Caco-2 (cell line): ENCODE measurements around the gene RUNX1. TPM values are rescaled to one million over a fixed set of nuclear protein-coding genes. Genes with fewer than 3 reads are reported as not detected.

ENCODE experiments used
- BruUV-seq: library from RNA; stranded (reverse); fragments of 400-500 nt; replicated peaks from 2 replicates; lab custom pipeline; 2021; lab: Mats Ljungman, UMichigan
- CTCF ChIA-PET: fragments of 300-600 bp; sonication (Branson Sonifier 250); formaldehyde crosslinking; loops from one replicate; lab custom pipeline; 2022; ENCODE audit warnings: antibody characterized with exemption; lab: Charles Lee
- POLR2A ChIA-PET: fragments of 300-600 bp; sonication (Branson Sonifier 250); formaldehyde crosslinking; loops from one replicate; lab custom pipeline; 2022; ENCODE audit warnings: antibody characterized with exemption; lab: Charles Lee
- DNase-seq, 2 experiments: peaks; one replicate each; pipeline versions ENCODE4 v3.0.0 to v3.0.0-alpha.2; 2020 to 2022
- H3K27me3 ChIP-seq: replicated peaks from 2 replicates; pipeline ENCODE4 v1.6.0; 2011; ENCODE audit warnings: low read length; ENCODE audit not compliant: control insufficient read depth, insufficient read depth
- H3K36me3 ChIP-seq: 2 replicates; pipeline ENCODE4 v1.5.1; 2011; ENCODE audit warnings: low read length; ENCODE audit not compliant: control insufficient read depth, insufficient read depth
- H3K4me1 ChIP-seq: fragments of 250-450 bp; sonication (Bioruptor Pico); 2 replicates; pipeline ENCODE4 v1.5.1; 2020; ENCODE audit warnings: mild to moderate bottlenecking
- H3K4me3 ChIP-seq: 2 replicates; pipeline ENCODE4 v1.5.1; 2011; ENCODE audit warnings: low read depth, mild to moderate bottlenecking, control low read depth, low read length
- H3K9me3 ChIP-seq: fragments of 250-450 bp; sonication (Bioruptor Pico); 2 replicates; pipeline ENCODE4 v1.5.1; 2020; ENCODE audit warnings: mild to moderate bottlenecking, moderate library complexity
- H3K27ac Mint-ChIP-seq: one replicate; pipeline ENCODE4 v1.8.0; 2022; ENCODE audit warnings: mixed read lengths; ENCODE audit not compliant: unreplicated experiment
- H3K27me3 Mint-ChIP-seq: one replicate; pipeline ENCODE4 v1.8.0; 2022; ENCODE audit warnings: mixed read lengths; ENCODE audit not compliant: insufficient read depth, unreplicated experiment
- H3K36me3 Mint-ChIP-seq: one replicate; pipeline ENCODE4 v1.8.0; 2022; ENCODE audit warnings: mild to moderate bottlenecking, mixed read lengths; ENCODE audit not compliant: insufficient read depth, unreplicated experiment
- H3K4me1 Mint-ChIP-seq: one replicate; pipeline ENCODE4 v1.8.0; 2022; ENCODE audit warnings: low read depth, mixed read lengths; ENCODE audit not compliant: unreplicated experiment
- H3K4me3 Mint-ChIP-seq: one replicate; pipeline ENCODE4 v1.8.0; 2022; ENCODE audit warnings: mild to moderate bottlenecking, moderate library complexity, mixed read lengths; ENCODE audit not compliant: unreplicated experiment
- H3K9me3 Mint-ChIP-seq: one replicate; pipeline ENCODE4 v1.8.0; 2022; ENCODE audit warnings: mixed read lengths; ENCODE audit not compliant: unreplicated experiment
- intact Hi-C: fragments of 100-400 bp; cut with micrococcal nuclease; formaldehyde crosslinking; loops from one replicate; pipeline ENCODE4 v1.10.0; 2022; ENCODE audit not compliant: unreplicated experiment
- total RNA-seq: library from RNA; stranded (reverse); gene quantifications from 2 replicates; pipeline ENCODE4 v1.2.3, GENCODE V29; 2022
- TF ChIP-seq, protein P1 (sequence below), 2 experiments: fragments of 200-600 bp in 1 of 2; IDR thresholded peaks; 1 replicate in 1 of 2; 2 replicates in 1 of 2; pipeline versions ENCODE4 v1.5.1 to v1.8.0; 2011 to 2022; ENCODE audit warnings: antibody characterized with exemption in 1 of 2, control low read depth in 1 of 2, inconsistent platforms in 1 of 2, low read depth in 1 of 2, low read length in 1 of 2, mild to moderate bottlenecking in 1 of 2, moderate library complexity in 1 of 2; ENCODE audit not compliant: insufficient read depth in 1 of 2, severe bottlenecking in 1 of 2, unreplicated experiment in 1 of 2

RUNX1 gene
- total RNA-seq, 1 experiment from 2014 or later, result 11.7 TPM

DNA sequence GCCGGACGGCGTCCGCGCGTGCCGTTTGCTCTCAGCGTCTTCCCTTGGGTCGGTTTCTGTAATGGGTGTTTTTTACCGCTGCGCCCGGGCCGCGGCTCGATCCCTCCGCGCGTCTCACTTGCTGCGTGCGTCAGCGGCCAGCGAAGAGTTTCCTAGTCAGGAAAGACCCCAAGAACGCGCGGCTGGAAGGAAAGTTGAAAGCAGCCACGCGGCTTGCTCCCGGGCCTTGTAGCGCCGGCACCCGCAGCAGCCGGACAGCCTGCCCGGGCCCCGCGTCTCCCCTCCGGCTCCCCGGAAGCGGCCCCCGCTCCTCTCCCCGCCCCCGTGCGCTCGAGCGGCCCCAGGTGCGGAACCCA lies 159.8 kb downstream of the RUNX1 start:
- H3K4me1 Mint-ChIP-seq, result no peaks in the 10 kb centered on the region
- no peaks in the 10 kb centered on the region for H3K27me3 Mint-ChIP-seq
- ChIA-PET POLR2A (interaction anchor here (0.6 to 1.6 kb wide), 2 partner anchors 343 to 511 kb away, joined by 6 read pairs; no protein-coding TSS in a partner anchor), CTCF (interaction anchor here (0.6 to 5.2 kb wide), 4 partner anchors 130 to 511 kb away, joined by 3 to 47 read pairs (median 14); no protein-coding TSS in a partner anchor)
- H3K36me3 ChIP-seq, result no peaks in the 10 kb centered on the region
- no peaks in the 10 kb centered on the region for H3K9me3 ChIP-seq
- TF ChIP-seq, protein P1, sequence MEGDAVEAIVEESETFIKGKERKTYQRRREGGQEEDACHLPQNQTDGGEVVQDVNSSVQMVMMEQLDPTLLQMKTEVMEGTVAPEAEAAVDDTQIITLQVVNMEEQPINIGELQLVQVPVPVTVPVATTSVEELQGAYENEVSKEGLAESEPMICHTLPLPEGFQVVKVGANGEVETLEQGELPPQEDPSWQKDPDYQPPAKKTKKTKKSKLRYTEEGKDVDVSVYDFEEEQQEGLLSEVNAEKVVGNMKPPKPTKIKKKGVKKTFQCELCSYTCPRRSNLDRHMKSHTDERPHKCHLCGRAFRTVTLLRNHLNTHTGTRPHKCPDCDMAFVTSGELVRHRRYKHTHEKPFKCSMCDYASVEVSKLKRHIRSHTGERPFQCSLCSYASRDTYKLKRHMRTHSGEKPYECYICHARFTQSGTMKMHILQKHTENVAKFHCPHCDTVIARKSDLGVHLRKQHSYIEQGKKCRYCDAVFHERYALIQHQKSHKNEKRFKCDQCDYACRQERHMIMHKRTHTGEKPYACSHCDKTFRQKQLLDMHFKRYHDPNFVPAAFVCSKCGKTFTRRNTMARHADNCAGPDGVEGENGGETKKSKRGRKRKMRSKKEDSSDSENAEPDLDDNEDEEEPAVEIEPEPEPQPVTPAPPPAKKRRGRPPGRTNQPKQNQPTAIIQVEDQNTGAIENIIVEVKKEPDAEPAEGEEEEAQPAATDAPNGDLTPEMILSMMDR (IDR thresholded peaks at IDR 0.05; ENCODE audit: insufficient read depth in 1 of 2, low read depth in 1 of 2, low read length in 1 of 2, severe bottlenecking in 1 of 2, unreplicated experiment in 1 of 2), result no peak
- no peaks in the 10 kb centered on the region for H3K9me3 Mint-ChIP-seq
- H3K27me3 ChIP-seq, result peaks cover 2% of the 10 kb centered on the region; the same call in 1 of the 2 replicates
- H3K4me3 ChIP-seq, result peak overlapping the region; percentile 78
- H3K27ac Mint-ChIP-seq, result peak overlapping the region; percentile 56
- peak overlapping the region; percentile 93 for H3K4me3 Mint-ChIP-seq
- DNase-seq, result peak in 1 of 2 experiments; percentile 39
- H3K36me3 Mint-ChIP-seq, result peaks cover 17% of the 10 kb centered on the region
- intact Hi-C loops, result loop anchor here (10.0 kb wide), 1 partner anchor 326 kb away; no protein-coding TSS in a partner anchor
- BruUV-seq, result TSS peak; percentile 23
- H3K4me1 ChIP-seq, result no peaks in the 10 kb centered on the region

DNA sequence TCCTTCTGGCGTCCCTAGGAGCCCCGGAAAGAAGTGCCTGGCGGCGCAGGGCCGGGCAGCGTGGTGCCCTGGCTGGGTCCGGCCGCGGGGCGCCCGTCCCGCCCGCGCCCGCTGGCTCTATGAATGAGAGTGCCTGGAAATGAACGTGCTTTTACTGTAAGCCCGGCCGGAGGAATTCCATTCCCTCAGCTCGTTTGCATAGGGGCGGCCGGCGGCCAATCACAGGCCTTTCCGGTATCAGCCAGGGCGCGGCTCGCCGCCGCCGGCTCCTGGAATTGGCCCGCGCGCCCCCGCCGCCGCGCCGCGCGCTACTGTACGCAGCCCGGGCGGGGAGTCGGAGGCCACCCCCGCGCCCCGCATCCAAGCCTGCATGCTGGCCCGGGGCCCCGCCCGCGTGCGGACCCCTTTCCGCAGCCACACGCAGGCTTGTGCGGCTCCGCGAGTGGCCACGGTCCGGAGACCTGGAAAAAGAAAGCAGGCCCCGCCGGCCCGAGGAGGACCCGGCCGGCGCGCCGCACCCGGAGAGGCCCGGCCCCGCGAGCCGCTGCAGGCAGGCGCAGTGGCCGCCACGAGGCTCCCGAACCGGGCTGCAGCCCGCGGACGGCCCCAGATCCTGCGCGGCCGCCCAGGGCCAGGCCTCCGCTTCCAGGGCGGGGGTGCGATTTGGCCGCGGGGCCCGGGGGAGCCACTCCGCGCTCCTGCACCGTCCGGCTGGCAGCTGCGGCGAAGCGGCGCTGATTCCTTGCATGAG lies 160.4 kb downstream of the RUNX1 start:
- no TSS peak for BruUV-seq
- Mint-ChIP-seq H3K9me3 (no peaks in the 10 kb centered on the region), H3K4me1 (no peaks in the 10 kb centered on the region), H3K27ac (peak overlapping the region; percentile 83), H3K36me3 (peaks cover 17% of the 10 kb centered on the region), H3K27me3 (no peaks in the 10 kb centered on the region), H3K4me3 (peak overlapping the region; percentile 93)
- H3K27me3 ChIP-seq, result peaks cover 2% of the 10 kb centered on the region; the same call in 1 of the 2 replicates
- peak overlapping the region; percentile 78 for H3K4me3 ChIP-seq
- no peaks in the 10 kb centered on the region for H3K9me3 ChIP-seq
- no peaks in the 10 kb centered on the region for H3K4me1 ChIP-seq
- no peaks in the 10 kb centered on the region for H3K36me3 ChIP-seq
- TF ChIP-seq, protein P1 (IDR thresholded peaks at IDR 0.05; ENCODE audit: insufficient read depth in 1 of 2, low read depth in 1 of 2, low read length in 1 of 2, severe bottlenecking in 1 of 2, unreplicated experiment in 1 of 2), result no peak
- intact Hi-C loops, result loop anchor here (1.0 to 10.0 kb wide), 3 partner anchors 20 to 326 kb away; no protein-coding TSS in a partner anchor
- DNase-seq, result peak; percentile 93 to 94
- CTCF ChIA-PET, result interaction anchor here (0.5 to 5.2 kb wide), 6 partner anchors 131 to 1139 kb away, joined by 3 to 47 read pairs (median 4); no protein-coding TSS in a partner anchor
- POLR2A ChIA-PET, result interaction anchor here (0.6 to 1.6 kb wide), 4 partner anchors 9 to 512 kb away, joined by 3 to 8 read pairs (median 5); no protein-coding TSS in a partner anchor
